Measurements from ENCODE around the gene YKT6. TPM values are rescaled to one million over a fixed set of nuclear protein-coding genes. Genes with fewer than 3 reads are reported as not detected.
A peak's percentile ranks its signal among the peaks of the same experiment; 100 is the strongest.

YKT6 gene
- total and polyA plus RNA-seq, 2 experiments from 2014 or later, result 59.8 to 105 TPM

GRCh38 chr7:44183386-44183785 lies 17.4 kb upstream of the YKT6 start:
- Histone ChIP-seq H3K27ac (no peak overlapping the region), H3K4me3 (no peak overlapping the region), H3K4me1 (ENCODE audit: low read depth) (peaks cover 5% of the 10 kb centered on the region), H3K27me3 (no peaks in the 10 kb centered on the region), H3K9me3 (ENCODE audit: low read depth) (no peaks in the 10 kb centered on the region), H3K36me3 (no peaks in the 10 kb centered on the region)
- DNase-seq (ENCODE audit: low read depth in 1 of 2, low spot score in 1 of 2), result no peak
- TF ChIP-seq CTCF (IDR thresholded peaks at IDR 0.05; ENCODE audit: low read depth, low read length), result no peak

- H3K4me1 ChIP-seq (ENCODE audit: low read depth), result peaks cover 5% of the 10 kb centered on the region
- H3K9me3 ChIP-seq (ENCODE audit: low read depth), result no peaks in the 10 kb centered on the region
- H3K36me3 ChIP-seq, result no peaks in the 10 kb centered on the region
- TF ChIP-seq CTCF (IDR thresholded peaks at IDR 0.05; ENCODE audit: low read depth, low read length), result no peak
- no peak overlapping the region for H3K4me3 ChIP-seq
- H3K27ac ChIP-seq, result peak overlapping the region; percentile 7
- H3K27me3 ChIP-seq, result no peaks in the 10 kb centered on the region
- DNase-seq (ENCODE audit: low read depth in 1 of 2, low spot score in 1 of 2), result peak in 1 of 2 donors; percentile 64
These were observed 16.4 kb upstream of the YKT6 start for GRCh38 chr7:44184206-44184872.

GRCh38 chr7:44184873-44185446 lies 15.8 kb upstream of the YKT6 start:
- Histone ChIP-seq H3K4me1 (ENCODE audit: low read depth) (peaks cover 5% of the 10 kb centered on the region), H3K4me3 (no peak overlapping the region), H3K27me3 (no peaks in the 10 kb centered on the region), H3K36me3 (no peaks in the 10 kb centered on the region), H3K27ac (peak overlapping the region; percentile 7), H3K9me3 (ENCODE audit: low read depth) (no peaks in the 10 kb centered on the region)
- no peak for TF ChIP-seq CTCF (IDR thresholded peaks at IDR 0.05; ENCODE audit: low read depth, low read length)
- no peak for DNase-seq (ENCODE audit: low read depth in 1 of 2, low spot score in 1 of 2)

- Histone ChIP-seq H3K36me3 (no peaks in the 10 kb centered on the region), H3K27ac (no peak overlapping the region), H3K27me3 (no peaks in the 10 kb centered on the region), H3K9me3 (ENCODE audit: low read depth) (no peaks in the 10 kb centered on the region), H3K4me1 (ENCODE audit: low read depth) (peaks cover 5% of the 10 kb centered on the region), H3K4me3 (no peak overlapping the region)
- TF ChIP-seq CTCF (IDR thresholded peaks at IDR 0.05; ENCODE audit: low read depth, low read length), result no peak
- no peak for DNase-seq (ENCODE audit: low read depth in 1 of 2, low spot score in 1 of 2)
These were observed 15.0 kb upstream of the YKT6 start for GRCh38 chr7:44185729-44186128.

- Histone ChIP-seq H3K4me3 (no peak overlapping the region), H3K4me1 (ENCODE audit: low read depth) (peaks cover 5% of the 10 kb centered on the region), H3K27me3 (no peaks in the 10 kb centered on the region), H3K36me3 (no peaks in the 10 kb centered on the region), H3K9me3 (ENCODE audit: low read depth) (no peaks in the 10 kb centered on the region), H3K27ac (no peak overlapping the region)
- TF ChIP-seq CTCF (IDR thresholded peaks at IDR 0.05; ENCODE audit: low read depth, low read length), result no peak
- DNase-seq (ENCODE audit: low read depth in 1 of 2, low spot score in 1 of 2), result no peak
These were observed 14.0 kb upstream of the YKT6 start for GRCh38 chr7:44186736-44187135.
